ENCODE data around the gene CUX1.

- TF ChIP-seq RAD21 (IDR thresholded peaks at IDR 0.05; ENCODE audit: low read depth) (no peak), EGR1 (IDR thresholded peaks at IDR 0.05) (no peak), YY1 (IDR thresholded peaks at IDR 0.05; ENCODE audit: low read depth) (no peak), EP300 (IDR thresholded peaks at IDR 0.05; ENCODE audit: borderline replicate concordance) (no peak), FOXM1 (IDR thresholded peaks at IDR 0.05; ENCODE audit: borderline replicate concordance, low read depth) (no peak)
- TF ChIP-seq, protein P1, sequence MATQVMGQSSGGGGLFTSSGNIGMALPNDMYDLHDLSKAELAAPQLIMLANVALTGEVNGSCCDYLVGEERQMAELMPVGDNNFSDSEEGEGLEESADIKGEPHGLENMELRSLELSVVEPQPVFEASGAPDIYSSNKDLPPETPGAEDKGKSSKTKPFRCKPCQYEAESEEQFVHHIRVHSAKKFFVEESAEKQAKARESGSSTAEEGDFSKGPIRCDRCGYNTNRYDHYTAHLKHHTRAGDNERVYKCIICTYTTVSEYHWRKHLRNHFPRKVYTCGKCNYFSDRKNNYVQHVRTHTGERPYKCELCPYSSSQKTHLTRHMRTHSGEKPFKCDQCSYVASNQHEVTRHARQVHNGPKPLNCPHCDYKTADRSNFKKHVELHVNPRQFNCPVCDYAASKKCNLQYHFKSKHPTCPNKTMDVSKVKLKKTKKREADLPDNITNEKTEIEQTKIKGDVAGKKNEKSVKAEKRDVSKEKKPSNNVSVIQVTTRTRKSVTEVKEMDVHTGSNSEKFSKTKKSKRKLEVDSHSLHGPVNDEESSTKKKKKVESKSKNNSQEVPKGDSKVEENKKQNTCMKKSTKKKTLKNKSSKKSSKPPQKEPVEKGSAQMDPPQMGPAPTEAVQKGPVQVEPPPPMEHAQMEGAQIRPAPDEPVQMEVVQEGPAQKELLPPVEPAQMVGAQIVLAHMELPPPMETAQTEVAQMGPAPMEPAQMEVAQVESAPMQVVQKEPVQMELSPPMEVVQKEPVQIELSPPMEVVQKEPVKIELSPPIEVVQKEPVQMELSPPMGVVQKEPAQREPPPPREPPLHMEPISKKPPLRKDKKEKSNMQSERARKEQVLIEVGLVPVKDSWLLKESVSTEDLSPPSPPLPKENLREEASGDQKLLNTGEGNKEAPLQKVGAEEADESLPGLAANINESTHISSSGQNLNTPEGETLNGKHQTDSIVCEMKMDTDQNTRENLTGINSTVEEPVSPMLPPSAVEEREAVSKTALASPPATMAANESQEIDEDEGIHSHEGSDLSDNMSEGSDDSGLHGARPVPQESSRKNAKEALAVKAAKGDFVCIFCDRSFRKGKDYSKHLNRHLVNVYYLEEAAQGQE (IDR thresholded peaks at IDR 0.05; ENCODE audit: low read depth), result no peak
These were observed 407.6 kb downstream of the CUX1 start for GRCh38 chr7:102225025-102225424.
